PC-3 (cell line): ENCODE results near the gene ITK. TPM values are rescaled to one million over a fixed set of nuclear protein-coding genes. Genes with fewer than 3 reads are reported as not detected.

Experiments
- ATAC-seq: fragments of 200-7000 bp; cut with Tn5 transposase; 2 replicates; pipeline ENCODE4 v1.9.1; 2020; ENCODE audit warnings: mild to moderate bottlenecking, moderate library complexity
- BruUV-seq: library from RNA; stranded (reverse); fragments of 400-500 nt; replicated peaks from 2 replicates; lab custom pipeline; 2021; lab: Mats Ljungman, UMichigan
- CTCF ChIA-PET: fragments of 300-600 bp; sonication (Branson Sonifier 250); formaldehyde crosslinking; loops from one replicate; lab custom pipeline; 2022; ENCODE audit warnings: antibody characterized with exemption; lab: Charles Lee
- POLR2A ChIA-PET: fragments of 300-600 bp; sonication (Branson Sonifier 250); formaldehyde crosslinking; loops from one replicate; lab custom pipeline; 2022; ENCODE audit warnings: antibody characterized with exemption; ENCODE audit not compliant: unreplicated experiment; lab: Charles Lee
- DNase-seq: peaks from one replicate; pipeline ENCODE4 v3.0.0-alpha.2; 2015
- H2AFZ ChIP-seq: fragments of 300-600 bp; sonication (generic); 2 replicates; pipeline ENCODE4 v1.6.0; 2016; ENCODE audit warnings: antibody characterized with exemption, low read length
- H3F3A ChIP-seq: fragments of 300-600 bp; sonication (generic); one replicate; pipeline ENCODE4 v1.6.0; 2017; ENCODE audit warnings: antibody characterized with exemption, low read length, control low read depth, mild to moderate bottlenecking; ENCODE audit not compliant: unreplicated experiment
- H3K27ac ChIP-seq: fragments of 300-600 bp; sonication (generic); 2 replicates; pipeline ENCODE4 v1.5.1; 2016; ENCODE audit warnings: mild to moderate bottlenecking, low read length
- H3K27me3 ChIP-seq: fragments of 300-600 bp; sonication (generic); 2 replicates; pipeline ENCODE4 v1.6.1; 2016; ENCODE audit warnings: low read length, mixed read lengths
- H3K36me3 ChIP-seq: fragments of 300-600 bp; sonication (generic); 2 replicates; pipeline ENCODE4 v1.6.1; 2016; ENCODE audit warnings: low read depth, mixed run types, low read length, mixed read lengths
- H3K4me1 ChIP-seq: fragments of 300-600 bp; sonication (generic); 2 replicates; pipeline ENCODE4 v1.5.1; 2016; ENCODE audit warnings: low read length; ENCODE audit not compliant: insufficient read depth
- H3K4me2 ChIP-seq: fragments of 300-600 bp; sonication (generic); 2 replicates; pipeline ENCODE4 v1.6.0; 2016; ENCODE audit warnings: low read length
- H3K4me3 ChIP-seq: fragments of 300-600 bp; sonication (generic); 2 replicates; pipeline ENCODE4 v1.5.1; 2016; ENCODE audit warnings: mild to moderate bottlenecking, low read length, mixed read lengths
- H3K79me2 ChIP-seq: fragments of 300-600 bp; sonication (generic); 2 replicates; pipeline ENCODE4 v1.6.1; 2017; ENCODE audit warnings: low read length, mixed read lengths
- H3K9ac ChIP-seq: fragments of 300-600 bp; sonication (generic); 2 replicates; pipeline ENCODE4 v1.6.0; 2016; ENCODE audit warnings: mild to moderate bottlenecking, low read length
- H3K9me2 ChIP-seq: fragments of 300-600 bp; sonication (generic); replicated peaks from 2 replicates; pipeline ENCODE4 v1.6.1; 2016; ENCODE audit warnings: mixed run types, low read length, mixed read lengths
- H3K9me3 ChIP-seq: fragments of 300-600 bp; sonication (generic); 2 replicates; pipeline ENCODE4 v1.6.1; 2016; ENCODE audit warnings: low read length, mixed read lengths
- H4K20me1 ChIP-seq: fragments of 300-600 bp; sonication (generic); 2 replicates; pipeline ENCODE4 v1.6.1; 2016; ENCODE audit warnings: low read length, mixed read lengths
- EZH2 ChIP-seq: fragments of 300-600 bp; sonication (generic); IDR thresholded peaks from one replicate; pipeline ENCODE4 v1.6.1; 2017; ENCODE audit warnings: antibody characterized with exemption, mild to moderate bottlenecking, low read length; ENCODE audit not compliant: unreplicated experiment
- EZH2phosphoT487 ChIP-seq: fragments of 300-600 bp; sonication (generic); IDR thresholded peaks from 2 replicates; pipeline ENCODE4 v1.6.1; 2018; ENCODE audit warnings: mild to moderate bottlenecking, antibody characterized with exemption, low read length, borderline replicate concordance
- intact Hi-C: fragments of 100-400 bp; cut with micrococcal nuclease; formaldehyde crosslinking; loops from 2 replicates; pipeline ENCODE4 v1.9.0; 2023
- total RNA-seq: library from RNA; depleted of rRNA; stranded (reverse); fragments of >200 nt; gene quantifications from 2 replicates; pipeline ENCODE4 v1.2.3, GENCODE V29; 2014
- TF ChIP-seq, protein P1 (sequence below): fragments of 300-600 bp; sonication (generic); conservative IDR thresholded peaks from 2 replicates; pipeline ENCODE4 v1.5.1; 2017; ENCODE audit warnings: antibody characterized with exemption, low read depth, mild to moderate bottlenecking, low read length

ITK gene
- total RNA-seq, 1 experiment from 2014 or later = 0.69 TPM

DNA sequence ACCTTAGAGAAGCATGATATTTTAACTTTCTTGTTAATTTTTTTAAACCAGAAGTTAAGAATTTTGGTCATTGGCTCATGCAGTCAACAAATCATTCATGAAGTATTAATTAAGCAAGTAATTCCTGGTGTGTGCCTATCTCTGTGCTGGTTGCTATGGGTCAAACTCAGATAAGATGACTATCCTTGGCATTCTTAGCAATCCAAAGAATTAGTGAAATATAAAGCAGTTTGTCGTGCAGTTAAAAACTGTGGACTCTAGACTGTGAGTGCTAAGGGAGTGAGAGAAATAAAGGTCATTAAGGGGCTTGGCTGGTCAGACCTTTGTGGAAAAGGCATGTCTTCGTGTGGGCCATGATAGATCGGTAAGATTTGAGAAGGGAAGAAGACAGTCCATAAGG is 90.1 kb downstream of the ITK start:
- TF ChIP-seq, protein P1, sequence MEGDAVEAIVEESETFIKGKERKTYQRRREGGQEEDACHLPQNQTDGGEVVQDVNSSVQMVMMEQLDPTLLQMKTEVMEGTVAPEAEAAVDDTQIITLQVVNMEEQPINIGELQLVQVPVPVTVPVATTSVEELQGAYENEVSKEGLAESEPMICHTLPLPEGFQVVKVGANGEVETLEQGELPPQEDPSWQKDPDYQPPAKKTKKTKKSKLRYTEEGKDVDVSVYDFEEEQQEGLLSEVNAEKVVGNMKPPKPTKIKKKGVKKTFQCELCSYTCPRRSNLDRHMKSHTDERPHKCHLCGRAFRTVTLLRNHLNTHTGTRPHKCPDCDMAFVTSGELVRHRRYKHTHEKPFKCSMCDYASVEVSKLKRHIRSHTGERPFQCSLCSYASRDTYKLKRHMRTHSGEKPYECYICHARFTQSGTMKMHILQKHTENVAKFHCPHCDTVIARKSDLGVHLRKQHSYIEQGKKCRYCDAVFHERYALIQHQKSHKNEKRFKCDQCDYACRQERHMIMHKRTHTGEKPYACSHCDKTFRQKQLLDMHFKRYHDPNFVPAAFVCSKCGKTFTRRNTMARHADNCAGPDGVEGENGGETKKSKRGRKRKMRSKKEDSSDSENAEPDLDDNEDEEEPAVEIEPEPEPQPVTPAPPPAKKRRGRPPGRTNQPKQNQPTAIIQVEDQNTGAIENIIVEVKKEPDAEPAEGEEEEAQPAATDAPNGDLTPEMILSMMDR = no peak
- TF ChIP-seq EZH2 = no peak
- no peak for TF ChIP-seq EZH2phosphoT487
- Histone ChIP-seq H3F3A (no peaks in the 10 kb centered on the region), H3K4me3 (no peak overlapping the region), H3K9ac (no peak overlapping the region), H4K20me1 (no peaks in the 10 kb centered on the region), H3K27me3 (no peaks in the 10 kb centered on the region), H3K36me3 (no peaks in the 10 kb centered on the region), H2AFZ (no peak overlapping the region), H3K4me2 (no peak overlapping the region), H3K27ac (no peak overlapping the region), H3K4me1 (peaks cover 5% of the 10 kb centered on the region), H3K9me3 (no peaks in the 10 kb centered on the region), H3K79me2 (no peaks in the 10 kb centered on the region), H3K9me2 (no peaks in the 10 kb centered on the region)
- intact Hi-C loops = no loop called here
- no peak for ATAC-seq
- POLR2A ChIA-PET = no interaction called here
- no peak for DNase-seq
- CTCF ChIA-PET = no interaction called here
- BruUV-seq = no TSS peak

DNA sequence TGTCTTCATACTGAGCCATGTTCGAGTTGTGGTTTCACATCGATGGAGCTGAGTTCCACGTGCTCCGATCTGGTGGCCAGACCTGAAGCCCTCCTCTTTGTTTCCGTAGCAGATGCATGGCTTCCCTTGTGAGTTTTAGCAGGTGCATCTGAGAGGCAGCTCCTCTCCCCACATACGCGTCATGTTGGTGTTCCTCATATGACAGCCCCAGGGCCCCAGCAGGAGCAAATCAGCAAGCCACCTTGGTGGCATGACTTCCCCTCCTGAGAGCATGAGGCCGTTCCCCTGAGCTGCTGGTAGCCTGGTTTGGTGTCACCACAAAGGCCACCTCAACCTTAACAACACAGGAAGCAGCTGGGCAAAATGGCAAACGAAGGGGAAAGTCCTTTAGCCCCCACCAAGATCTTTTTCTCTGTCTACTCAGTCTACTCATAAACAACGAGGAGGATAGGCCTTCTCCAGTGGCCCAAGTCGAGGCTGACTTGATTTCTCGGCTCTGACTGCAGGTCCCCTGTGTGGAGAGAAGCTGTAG is 91.2 kb downstream of the ITK start:
- Histone ChIP-seq H3K4me2 (no peak overlapping the region), H3K27me3 (no peaks in the 10 kb centered on the region), H3K9me3 (no peaks in the 10 kb centered on the region), H3K9ac (no peak overlapping the region), H3K9me2 (no peaks in the 10 kb centered on the region), H3F3A (no peaks in the 10 kb centered on the region), H3K27ac (no peak overlapping the region), H3K79me2 (no peaks in the 10 kb centered on the region), H4K20me1 (no peaks in the 10 kb centered on the region), H2AFZ (no peak overlapping the region), H3K4me3 (no peak overlapping the region), H3K4me1 (peaks cover 1% of the 10 kb centered on the region), H3K36me3 (no peaks in the 10 kb centered on the region)
- intact Hi-C loops = no loop called here
- no peak for TF ChIP-seq EZH2phosphoT487
- TF ChIP-seq EZH2 = no peak
- TF ChIP-seq, protein P1 = no peak
- DNase-seq = no peak
- BruUV-seq = no TSS peak
- POLR2A ChIA-PET = no interaction called here
- no peak for ATAC-seq
- CTCF ChIA-PET = no interaction called here

DNA sequence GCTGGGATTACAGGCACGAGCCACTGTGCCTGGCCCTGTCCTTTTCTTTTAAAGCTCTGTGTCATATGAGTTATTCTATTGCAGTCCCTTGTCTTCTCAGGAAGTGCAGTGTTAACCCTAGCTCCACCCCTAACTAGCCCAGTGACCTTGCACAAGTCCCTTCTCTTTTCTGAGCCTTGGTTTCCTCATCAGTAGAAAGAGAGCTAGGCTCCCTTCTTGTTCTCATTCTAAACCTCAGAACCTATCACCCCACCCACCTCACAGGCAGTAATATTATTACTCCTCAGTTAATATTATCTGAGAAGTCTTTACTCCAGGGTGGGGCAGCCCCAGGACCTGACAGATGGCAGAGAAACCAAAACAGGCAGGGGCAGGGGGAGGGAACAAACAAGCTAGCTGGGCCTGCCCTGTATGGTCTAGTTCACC is 92.5 kb downstream of the ITK start:
- BruUV-seq = no TSS peak
- POLR2A ChIA-PET = no interaction called here

More for the DNA sequence above, 92.5 kb downstream of the ITK start:
- Histone ChIP-seq H3K36me3 (no peaks in the 10 kb centered on the region), H4K20me1 (no peaks in the 10 kb centered on the region), H3K9ac (no peak overlapping the region), H3K27ac (no peak overlapping the region), H3K27me3 (no peaks in the 10 kb centered on the region), H2AFZ (no peak overlapping the region), H3K4me2 (no peak overlapping the region), H3K9me2 (no peaks in the 10 kb centered on the region), H3K4me3 (no peak overlapping the region), H3F3A (no peaks in the 10 kb centered on the region), H3K9me3 (no peaks in the 10 kb centered on the region), H3K79me2 (no peaks in the 10 kb centered on the region), H3K4me1 (no peaks in the 10 kb centered on the region)
- DNase-seq = no peak
- ATAC-seq = peak; percentile 34; the same call in 1 of the 2 replicates
- intact Hi-C loops = no loop called here
- CTCF ChIA-PET = no interaction called here
- TF ChIP-seq EZH2 = no peak
- TF ChIP-seq, protein P1 = no peak
- no peak for TF ChIP-seq EZH2phosphoT487
